Activated CD4-positive, alpha-beta T cell treated with anti-CD3 and anti-CD28 coated beads for 1 hour (primary cell): ENCODE results near the gene HSD17B10.
A peak's percentile ranks its signal among the peaks of the same experiment; 100 is the strongest.
"Not testable (repeated sequence)": the region's sequence is repeated elsewhere in the genome, so short reads cannot be mapped to it uniquely, and the experiment has no call there.

Experiments used
- DNase-seq: peaks from one replicate; pipeline ENCODE4 v3.0.0-alpha.2; 2020

The HSD17B10 gene

GRCh38 chrX:53435997-53436396 is 1.8 kb upstream of the HSD17B10 start:
- peak; percentile 40 for DNase-seq

GRCh38 chrX:53430231-53430630 is 3.9 kb downstream of the HSD17B10 start:
- DNase-seq = no peak

GRCh38 chrX:53429755-53430154 is 4.4 kb downstream of the HSD17B10 start:
- DNase-seq = no peak

DNA sequence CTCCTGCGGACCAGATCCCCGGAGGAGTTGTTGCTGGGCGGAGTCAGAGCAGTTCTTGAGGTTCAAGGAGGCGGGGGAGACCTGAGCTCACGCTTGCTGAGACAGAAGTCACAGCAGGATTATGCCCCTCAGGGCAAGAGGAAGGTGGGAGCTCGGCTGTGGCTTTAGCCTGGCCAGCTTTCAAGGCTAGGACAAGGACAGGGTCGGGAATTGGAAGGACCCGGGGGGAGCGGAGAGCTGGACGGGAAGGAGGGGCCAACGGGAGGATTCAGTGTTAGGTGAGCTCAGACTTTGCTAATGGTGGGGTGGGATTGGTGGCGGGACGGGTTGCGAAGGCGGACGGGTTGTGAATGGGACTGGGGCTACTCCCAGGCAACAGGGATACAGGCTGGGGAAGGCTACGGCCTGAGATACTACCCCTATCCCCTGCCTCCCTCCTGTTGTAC is 11.3 kb downstream of the HSD17B10 start, which contains the start of gene RIBC1:
TSS of gene RIBC1 (plus strand) at position 13 of the 446 bp plus-strand sequence. CDS start 3,404 bp downstream, outside the sequence.
- DNase-seq = no peak

DNA sequence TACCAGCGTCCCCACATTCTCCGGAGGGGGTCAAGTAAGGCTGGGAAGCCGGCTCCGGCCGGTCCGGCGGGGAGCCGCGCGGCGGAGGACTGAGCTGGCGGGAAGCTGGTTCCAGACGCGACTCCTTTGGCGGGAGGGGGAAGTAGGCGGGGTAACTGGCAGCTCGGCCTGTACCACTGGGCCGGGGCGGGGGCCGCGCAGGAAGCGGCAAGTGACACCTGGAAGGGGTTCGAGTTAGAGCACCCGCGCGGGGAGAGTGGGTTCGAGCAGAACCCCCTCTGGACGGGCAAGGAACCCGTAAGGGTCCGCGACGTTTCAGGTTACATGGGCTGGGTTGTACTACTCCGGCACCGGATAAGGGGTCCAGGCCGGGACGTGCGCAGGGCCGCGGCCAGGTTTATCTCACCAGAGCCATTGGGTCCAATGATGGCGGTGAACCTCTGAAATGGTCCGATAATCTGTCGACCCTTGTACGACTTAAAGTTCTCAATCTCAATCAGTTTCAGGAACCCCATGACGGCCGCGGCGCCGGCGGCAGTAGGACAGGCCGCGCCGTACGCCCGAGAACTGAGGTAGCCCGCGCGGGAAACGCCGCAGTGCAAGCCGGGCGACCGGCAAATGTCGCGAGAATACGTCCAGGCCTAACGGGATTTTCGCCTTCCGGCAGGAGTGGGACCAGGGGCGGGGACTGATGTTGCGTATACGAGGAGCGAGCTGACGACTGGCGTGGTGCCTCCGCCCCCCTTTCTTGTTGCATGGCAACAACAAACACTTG is 11.9 kb downstream of the HSD17B10 start, which contains the start of gene SMC1A:
TSS of gene SMC1A (minus strand) at position 569 of the 775 bp plus-strand sequence. CDS start at position 515, 54 bp downstream.
- DNase-seq = peak; percentile 91

DNA sequence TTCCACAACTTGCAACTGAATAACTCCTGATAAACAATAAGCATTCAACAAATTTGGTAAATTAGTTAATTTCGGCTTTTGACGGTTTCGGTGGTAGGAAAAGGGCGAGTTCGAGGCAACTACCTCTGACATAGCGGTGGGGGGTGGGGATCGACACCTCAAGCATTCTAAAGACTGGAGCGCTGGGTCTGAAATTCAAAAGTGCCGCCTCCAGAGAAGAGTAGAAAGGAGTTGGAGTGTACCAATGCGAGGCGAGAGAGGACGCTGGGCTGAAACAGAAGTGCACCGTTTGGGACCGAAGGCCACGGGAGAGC is 12.4 kb downstream of the HSD17B10 start:
- DNase-seq = no peak

GRCh38 chrX:53421125-53421524 is 13.0 kb downstream of the HSD17B10 start:
- no peak for DNase-seq

GRCh38 chrX:53420351-53420750 is 13.8 kb downstream of the HSD17B10 start:
- not testable (repeated sequence) for DNase-seq

DNA sequence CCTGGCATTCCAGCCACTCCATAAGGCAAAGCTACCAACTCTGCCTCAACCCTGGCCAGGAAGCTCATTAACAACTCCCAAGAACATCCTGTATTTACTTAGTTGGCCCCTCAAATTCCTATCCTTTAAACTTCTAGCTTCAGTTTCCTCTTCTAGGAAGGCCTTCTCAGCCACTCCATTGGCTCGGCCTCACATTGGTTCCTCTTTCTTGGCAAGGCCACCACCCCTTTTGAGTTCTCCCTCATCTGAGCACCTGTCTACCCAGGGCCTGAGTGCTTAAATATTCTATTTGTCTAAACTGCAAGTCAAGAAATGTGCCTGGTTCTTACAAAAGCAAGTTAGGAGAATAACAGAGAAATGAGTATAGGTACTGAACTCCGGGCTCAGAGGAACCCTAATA is 21.7 kb downstream of the HSD17B10 start:
- DNase-seq = no peak

GRCh38 chrX:53403535-53403934 is 30.6 kb downstream of the HSD17B10 start:
- no peak for DNase-seq

GRCh38 chrX:53398216-53398615 is 36.0 kb downstream of the HSD17B10 start:
- DNase-seq = no peak

- no peak for DNase-seq
These were observed 38.4 kb downstream of the HSD17B10 start for GRCh38 chrX:53395605-53396298.

GRCh38 chrX:53383376-53384076 is 50.6 kb downstream of the HSD17B10 start:
- no peak for DNase-seq
